Body of pancreas (tissue), 4 donors: ENCODE results near the gene SKP1. TPM values are rescaled to one million over a fixed set of nuclear protein-coding genes. Genes with fewer than 3 reads are reported as not detected.
A peak's percentile ranks its signal among the peaks of the same experiment; 100 is the strongest.
"Not testable (repeated sequence)": the region's sequence is repeated elsewhere in the genome, so short reads cannot be mapped to it uniquely, and the experiment has no call there.

Experiments used
- ATAC-seq: fragments of 150-250 bp; one replicate; pipeline ENCODE4 v1.9.1; 2016
- DNase-seq, 4 donors: peaks; one replicate each; pipeline ENCODE4 v3.0.0-alpha.2; 2019
- H3K27ac ChIP-seq, 4 donors: fragments of 200-600 bp; sonication (generic); 1 replicate in 3 of 4; 2 replicates in 1 of 4; pipeline versions ENCODE4 v1.5.1 to v1.6.1; 2016 to 2019; ENCODE audit warnings: mild to moderate bottlenecking in 1 of 4, mixed read lengths in 1 of 4, moderate library complexity in 1 of 4
- H3K27me3 ChIP-seq, 2 donors: fragments of 200-600 bp; sonication (generic); one replicate each; pipeline ENCODE4 v1.6.0; 2016; ENCODE audit warnings: mild to moderate bottlenecking in 1 of 2
- H3K36me3 ChIP-seq, 2 donors: fragments of 200-600 bp; sonication (generic); replicated peaks in 1 of 2; 2 replicates each; pipeline ENCODE4 v1.5.1; 2016; ENCODE audit warnings: low read depth in 2 of 2; ENCODE audit not compliant: insufficient read depth in 1 of 2
- H3K4me1 ChIP-seq: fragments of 200-600 bp; sonication (generic); one replicate; pipeline ENCODE4 v1.6.0; 2016
- H3K4me3 ChIP-seq, 2 donors: fragments of 200-600 bp; sonication (generic); 1 replicate in 1 of 2; 2 replicates in 1 of 2; pipeline ENCODE4 v1.5.1; 2016 to 2019
- H3K9me3 ChIP-seq, 3 donors: fragments of 200-600 bp; sonication (generic); 1 replicate in 2 of 3; 2 replicates in 1 of 3; pipeline ENCODE4 v1.5.1; 2016
- CTCF ChIP-seq, 7 experiments: fragments of 450-650 bp in 4 of 7; fragments of 200-600 bp in 3 of 7; sonication (generic) in 3 of 7; IDR thresholded peaks; one replicate each; pipeline ENCODE4 v1.5.1; 2016 to 2019; ENCODE audit warnings: antibody characterized with exemption in 7 of 7
- POLR2A ChIP-seq, 3 donors: fragments of 450-650 bp; IDR thresholded peaks; one replicate each; pipeline ENCODE4 v1.6.1; 2016; ENCODE audit warnings: antibody characterized with exemption in 3 of 3, mild to moderate bottlenecking in 2 of 3
- WGBS, 2 donors: methylation state at CpG; one replicate each; pipeline ENCODE4 v1.1.5; 2017; 5-methylcytosine and 5-hydroxymethylcytosine counted together
- intact Hi-C: fragments of 100-400 bp; cut with DNase I; formaldehyde crosslinking; loops from one replicate; pipeline ENCODE4 v1.15.1; 2023
- total RNA-seq, 2 donors: library from RNA; depleted of rRNA; stranded (reverse); fragments of >200 nt; gene quantifications; one replicate each; pipeline ENCODE4 v1.1.0, GENCODE V29; 2016

The SKP1 gene
- total RNA-seq, 2 donors from 2014 or later, result 31.6 to 46.8 TPM

- Histone ChIP-seq H3K4me3 (no peak overlapping the region), H3K36me3 (no peaks in the 10 kb centered on the region), H3K9me3 (no peaks in the 10 kb centered on the region), H3K27me3 (no peaks in the 10 kb centered on the region), H3K27ac (no peak overlapping the region), H3K4me1 (peaks cover 53% of the 10 kb centered on the region)
- intact Hi-C loops, result no loop called here
- WGBS, 2 donors, result 63 to 76% methylated on average over 2 of the region's 2 CpGs
- DNase-seq, result no peak
- TF ChIP-seq POLR2A (IDR thresholded peaks at IDR 0.05) (no peak), CTCF (IDR thresholded peaks at IDR 0.05) (no peak)
- no peak for ATAC-seq
These were observed 39.0 kb upstream of the SKP1 start for GRCh38 chr5:134215757-134216156.

GRCh38 chr5:134211263-134212031 lies 34.7 kb upstream of the SKP1 start:
- 87 to 93% methylated on average over 14 of the region's 14 CpGs for WGBS, 2 donors
- H3K27ac ChIP-seq, result peak overlapping the region in 1 of 4 donors; percentile 18
- H3K4me3 ChIP-seq, result not testable (repeated sequence)

GRCh38 chr5:134209477-134210245 lies 32.9 kb upstream of the SKP1 start:
- WGBS, 2 donors, result 69 to 81% methylated on average over 12 of the region's 14 CpGs
- no peak for ATAC-seq
- no peaks in the 10 kb centered on the region for H3K27me3 ChIP-seq
- H3K4me3 ChIP-seq, result no peak overlapping the region
- H3K4me1 ChIP-seq, result peaks cover 54% of the 10 kb centered on the region
- no peaks in the 10 kb centered on the region for H3K36me3 ChIP-seq
- no peak for DNase-seq
- no peak for TF ChIP-seq CTCF (IDR thresholded peaks at IDR 0.05)
- TF ChIP-seq POLR2A (IDR thresholded peaks at IDR 0.05), result no peak
- intact Hi-C loops, result no loop called here
- no peaks in the 10 kb centered on the region for H3K9me3 ChIP-seq
- no peak overlapping the region for H3K27ac ChIP-seq

More at GRCh38 chr5:134211263-134212031, 34.7 kb upstream of the SKP1 start:
- intact Hi-C loops, H3K9me3 ChIP-seq, ATAC-seq, H3K36me3 ChIP-seq, H3K27me3 ChIP-seq, DNase-seq: not testable (repeated sequence)
- H3K4me1 ChIP-seq, result peaks cover 53% of the 10 kb centered on the region

- Histone ChIP-seq H3K27ac (no peak overlapping the region), H3K9me3 (no peaks in the 10 kb centered on the region), H3K4me1 (peaks cover 54% of the 10 kb centered on the region), H3K27me3 (no peaks in the 10 kb centered on the region), H3K4me3 (no peak overlapping the region), H3K36me3 (no peaks in the 10 kb centered on the region)
- DNase-seq (no peak), ATAC-seq (no peak)
- WGBS, 2 donors, result 76% methylated on average over 1 of the region's 1 CpG
- intact Hi-C loops, result no loop called here
- TF ChIP-seq POLR2A (IDR thresholded peaks at IDR 0.05) (no peak), CTCF (IDR thresholded peaks at IDR 0.05) (no peak)
These were observed 30.9 kb upstream of the SKP1 start for GRCh38 chr5:134207696-134208095.

GRCh38 chr5:134206627-134207160 lies 29.9 kb upstream of the SKP1 start:
- ATAC-seq (peak; percentile 75), DNase-seq (peak; percentile 28 to 62 (median 44))

More at GRCh38 chr5:134206627-134207160, 29.9 kb upstream of the SKP1 start:
- Histone ChIP-seq H3K4me3 (no peak overlapping the region), H3K9me3 (no peaks in the 10 kb centered on the region), H3K4me1 (peaks cover 54% of the 10 kb centered on the region), H3K36me3 (no peaks in the 10 kb centered on the region), H3K27me3 (no peaks in the 10 kb centered on the region), H3K27ac (peak overlapping the region in 2 of 4 donors; percentile 17 to 44)
- TF ChIP-seq CTCF (IDR thresholded peaks at IDR 0.05), result no peak
- intact Hi-C loops, result no loop called here
- 63 to 65% methylated on average over 7 of the region's 7 CpGs for WGBS, 2 donors
